Epithelial cell of esophagus (primary cell): Measurements from ENCODE around the gene FBXW12.

Experiments
- DNase-seq: peaks from one replicate; pipeline ENCODE4 v3.0.0; 2010; ENCODE audit warnings: low read depth
- H3K4me3 ChIP-seq: 2 replicates; pipeline ENCODE4 v1.5.1; 2011; ENCODE audit warnings: mild to moderate bottlenecking, low read length, control low read depth
- CTCF ChIP-seq: IDR thresholded peaks from 2 replicates; pipeline ENCODE4 v1.5.1; 2011; ENCODE audit warnings: low read depth, mild to moderate bottlenecking, low read length, control low read depth, inconsistent platforms; ENCODE audit not compliant: insufficient read depth; ENCODE audit errors: missing control alignments

Gene FBXW12

DNA sequence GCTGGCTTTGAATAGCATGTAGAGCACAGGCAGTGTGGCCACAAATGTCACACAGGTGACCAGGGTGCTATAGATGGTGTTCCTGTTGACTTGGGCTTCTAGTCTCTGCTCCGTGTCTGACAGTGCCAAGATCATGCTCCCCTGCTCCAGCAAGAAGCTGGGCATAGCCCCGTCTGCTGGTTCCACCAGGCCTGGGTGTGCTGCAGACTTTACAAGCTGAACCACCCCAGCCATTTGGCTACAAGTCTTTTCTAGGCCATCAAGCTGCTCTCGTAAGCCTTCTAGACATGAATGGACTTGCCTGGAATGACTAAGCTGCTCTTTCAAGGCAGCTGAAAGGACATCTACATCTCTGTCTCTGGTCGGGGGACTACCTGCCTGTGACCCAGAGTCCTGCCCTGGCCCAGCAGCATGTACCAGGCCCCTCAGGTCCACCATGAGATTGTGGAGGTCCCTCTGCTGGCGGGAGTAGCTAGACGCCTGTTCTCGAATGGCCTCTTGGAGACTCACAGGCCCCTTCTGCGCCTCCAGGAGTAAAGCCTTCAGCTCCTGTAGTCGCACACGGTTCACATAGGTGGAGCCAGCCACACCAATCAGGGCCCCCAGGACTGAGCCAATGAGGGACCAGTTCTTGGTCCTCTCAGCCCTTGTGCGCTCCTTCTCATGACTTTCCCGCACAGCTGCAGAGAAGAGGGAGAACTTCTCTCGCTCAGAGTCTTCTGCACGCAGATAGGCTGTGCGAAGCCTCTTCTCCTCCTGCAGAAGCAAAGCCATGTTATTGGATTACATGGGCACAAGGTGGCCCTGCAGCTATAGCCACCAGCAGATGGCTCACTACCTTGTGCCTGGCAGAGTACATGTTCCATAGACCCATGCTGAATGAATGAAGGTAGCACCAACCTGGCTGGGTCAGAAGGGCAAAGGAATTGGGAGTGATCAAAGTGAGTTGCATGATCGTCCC lies 60.7 kb downstream of the FBXW12 start:
- DNase-seq = peak; percentile 95
- H3K4me3 ChIP-seq = peak overlapping the region; percentile 56
- TF ChIP-seq CTCF = peak; percentile 39

DNA sequence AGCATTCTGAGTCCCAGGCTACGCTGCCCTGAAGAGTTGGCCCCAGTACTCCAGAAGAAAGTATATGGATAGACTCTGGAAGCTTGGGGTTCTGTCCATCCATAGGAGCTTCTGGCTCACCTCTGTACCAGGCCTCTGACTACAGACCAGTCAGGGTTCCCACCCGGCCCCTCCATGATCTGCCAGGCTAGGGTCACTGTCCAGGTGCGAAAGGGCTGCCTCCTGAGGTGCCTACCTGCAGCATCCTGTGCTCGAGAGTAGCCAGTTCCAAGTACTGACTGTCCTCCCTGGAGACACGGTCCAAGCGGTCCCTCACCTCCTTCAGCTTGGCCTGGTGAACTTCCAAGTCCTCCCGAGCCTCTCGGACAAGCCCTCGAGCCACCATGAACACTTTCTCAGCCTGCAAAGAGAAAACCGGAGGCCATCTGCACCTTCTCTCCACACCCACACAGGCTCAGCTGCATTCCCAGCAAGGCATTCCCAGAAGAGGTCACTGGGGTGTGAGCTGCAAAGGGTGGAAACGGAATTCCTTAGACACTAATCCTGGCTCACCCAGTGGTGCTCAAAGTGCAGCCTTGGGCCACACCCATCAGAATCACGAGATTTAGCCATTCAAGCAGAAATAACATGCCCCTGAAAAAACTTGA lies 61.6 kb downstream of the FBXW12 start:
- DNase-seq = peak; percentile 92
- peak overlapping the region; percentile 56 for H3K4me3 ChIP-seq
- TF ChIP-seq CTCF = no peak

DNA sequence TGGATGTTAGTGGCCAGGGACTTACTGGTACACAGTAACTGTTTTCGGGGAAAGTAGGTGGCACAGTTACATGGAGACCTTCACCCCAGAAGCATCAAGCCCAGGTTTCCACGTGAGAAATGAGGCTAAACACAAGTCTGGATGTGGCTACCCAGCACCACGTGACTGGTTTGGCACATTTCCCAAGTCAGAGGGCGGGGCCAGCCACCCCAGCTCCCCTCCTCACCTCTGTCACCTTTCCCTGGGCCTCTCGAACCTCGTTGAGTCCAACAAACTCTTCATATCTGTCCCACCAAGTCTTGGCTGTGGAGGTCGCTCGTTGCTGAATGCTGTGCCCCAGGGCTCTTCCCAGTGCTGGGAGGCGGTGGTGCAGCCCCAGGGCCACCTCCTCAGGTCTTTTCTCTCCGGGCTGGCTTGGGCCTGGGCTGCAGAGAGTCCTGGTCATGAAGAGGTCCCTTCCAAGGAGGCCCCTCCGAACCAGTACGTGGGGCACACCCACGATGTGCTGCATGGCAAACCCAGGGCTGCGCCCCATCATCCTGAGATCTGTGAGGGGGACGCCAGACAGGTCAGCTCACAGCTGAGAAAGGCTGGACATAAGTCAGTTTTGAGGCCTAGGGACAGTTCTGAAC lies 62.7 kb downstream of the FBXW12 start:
- no peak for TF ChIP-seq CTCF
- H3K4me3 ChIP-seq = no peak overlapping the region
- DNase-seq = no peak

DNA sequence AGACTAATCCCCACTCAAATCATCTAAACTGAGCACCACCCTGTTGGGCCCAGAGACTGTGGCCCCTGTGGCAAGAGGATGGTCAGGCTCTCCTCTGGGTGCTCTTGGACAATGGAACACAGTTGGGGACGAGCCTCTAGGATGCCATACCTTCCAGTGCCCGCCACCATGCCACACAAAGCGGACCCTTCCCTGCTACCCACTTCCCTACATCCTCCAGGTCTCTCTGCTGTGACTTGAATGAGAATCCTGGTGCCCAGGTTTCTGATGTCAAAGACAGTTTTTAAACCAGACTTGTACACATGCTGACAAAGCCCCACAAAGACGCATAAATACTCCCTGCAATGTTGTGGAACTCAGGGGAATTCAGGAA lies 63.2 kb downstream of the FBXW12 start:
- DNase-seq = no peak
- TF ChIP-seq CTCF = no peak

DNA sequence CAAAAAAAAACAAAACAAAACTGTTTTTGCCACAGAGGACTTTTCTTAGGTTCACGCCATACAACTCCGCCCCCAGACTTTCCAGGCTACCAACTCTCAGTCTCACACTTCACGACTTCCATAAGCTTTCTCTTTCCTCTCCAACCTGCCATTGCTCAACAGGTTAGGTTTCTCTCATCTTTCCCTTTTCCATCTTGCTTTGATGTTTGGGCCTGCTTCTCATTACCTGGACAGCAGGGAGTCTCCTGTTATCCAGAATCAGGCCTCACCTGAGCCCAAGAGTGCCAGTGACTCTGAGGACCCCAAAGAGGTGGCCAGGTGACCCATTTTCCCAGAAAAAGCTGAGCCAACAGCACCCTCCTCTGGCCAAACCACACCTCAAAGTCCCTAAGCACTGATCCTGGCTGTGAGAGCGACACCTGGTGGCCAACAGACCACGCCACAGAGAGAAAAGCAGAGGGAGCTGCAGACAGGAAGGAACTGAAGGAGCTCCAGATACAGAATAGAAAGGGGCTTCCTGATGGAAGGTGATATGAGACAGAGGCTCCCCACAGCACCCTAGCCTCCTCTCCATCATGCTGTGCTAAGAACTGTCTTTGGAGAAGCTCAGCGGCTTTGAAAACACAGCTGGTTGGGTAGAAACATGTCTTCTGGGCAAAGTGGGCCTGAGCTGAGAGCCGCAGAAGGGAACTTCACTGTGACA lies 63.9 kb downstream of the FBXW12 start:
- DNase-seq = peak; percentile 87
- TF ChIP-seq CTCF = peak; percentile 100
- no peak overlapping the region for H3K4me3 ChIP-seq

More for the DNA sequence above, 63.2 kb downstream of the FBXW12 start:
- no peak overlapping the region for H3K4me3 ChIP-seq

DNA sequence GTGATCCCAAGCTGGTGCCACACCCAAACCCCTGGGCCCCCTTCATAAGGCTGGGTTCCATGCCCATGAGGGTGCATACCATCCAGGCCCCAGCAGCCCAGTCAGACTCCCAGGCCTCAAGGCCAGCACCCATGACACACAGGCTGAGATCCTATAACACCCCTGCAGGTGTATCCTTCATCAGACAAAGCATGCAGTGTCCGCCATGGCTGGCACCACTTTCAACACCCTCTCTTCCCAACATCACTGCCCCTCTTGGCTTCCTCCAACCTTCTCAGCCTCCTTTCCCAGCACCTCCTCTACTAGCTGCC lies 64.4 kb downstream of the FBXW12 start:
- no peak for TF ChIP-seq CTCF
- DNase-seq = no peak
- H3K4me3 ChIP-seq = no peak overlapping the region
